ENCODE results near the gene RPL19.

GRCh38 chr17:39158623-39159022, 41.5 kb upstream of the RPL19 start:
- TF ChIP-seq, protein P1, sequence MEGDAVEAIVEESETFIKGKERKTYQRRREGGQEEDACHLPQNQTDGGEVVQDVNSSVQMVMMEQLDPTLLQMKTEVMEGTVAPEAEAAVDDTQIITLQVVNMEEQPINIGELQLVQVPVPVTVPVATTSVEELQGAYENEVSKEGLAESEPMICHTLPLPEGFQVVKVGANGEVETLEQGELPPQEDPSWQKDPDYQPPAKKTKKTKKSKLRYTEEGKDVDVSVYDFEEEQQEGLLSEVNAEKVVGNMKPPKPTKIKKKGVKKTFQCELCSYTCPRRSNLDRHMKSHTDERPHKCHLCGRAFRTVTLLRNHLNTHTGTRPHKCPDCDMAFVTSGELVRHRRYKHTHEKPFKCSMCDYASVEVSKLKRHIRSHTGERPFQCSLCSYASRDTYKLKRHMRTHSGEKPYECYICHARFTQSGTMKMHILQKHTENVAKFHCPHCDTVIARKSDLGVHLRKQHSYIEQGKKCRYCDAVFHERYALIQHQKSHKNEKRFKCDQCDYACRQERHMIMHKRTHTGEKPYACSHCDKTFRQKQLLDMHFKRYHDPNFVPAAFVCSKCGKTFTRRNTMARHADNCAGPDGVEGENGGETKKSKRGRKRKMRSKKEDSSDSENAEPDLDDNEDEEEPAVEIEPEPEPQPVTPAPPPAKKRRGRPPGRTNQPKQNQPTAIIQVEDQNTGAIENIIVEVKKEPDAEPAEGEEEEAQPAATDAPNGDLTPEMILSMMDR (IDR thresholded peaks at IDR 0.05; ENCODE audit: low read depth, low read length) = no peak
- TF ChIP-seq EZH2phosphoT487 (IDR thresholded peaks at IDR 0.05; ENCODE audit: low read depth) = no peak
